HepG2 (cell line): ENCODE results near the gene CADM3. TPM values are rescaled to one million over a fixed set of nuclear protein-coding genes. Genes with fewer than 3 reads are reported as not detected.
A peak's percentile ranks its signal among the peaks of the same experiment; 100 is the strongest.

Experiments used
- ARNT2 ChIP-seq: sonication (generic); formaldehyde crosslinking; IDR thresholded peaks from 2 replicates; pipeline ENCODE4 v1.8.0; 2022; ENCODE audit warnings: mild to moderate bottlenecking, low read depth, missing genetic modification reagents, moderate library complexity
- CREM ChIP-seq, 2 experiments: sonication (generic) in 1 of 2; formaldehyde crosslinking in 1 of 2; IDR thresholded peaks; 2 replicates each; pipeline versions ENCODE4 v1.4.0 to v1.6.1; 2016 to 2020; ENCODE audit warnings: antibody characterized with exemption in 1 of 2, mild to moderate bottlenecking in 1 of 2, missing genetic modification reagents in 1 of 2
- DNMT3B ChIP-seq: conservative IDR thresholded peaks from 2 replicates; pipeline ENCODE4 v1.6.1; 2016; ENCODE audit warnings: missing biosample characterization, control low read depth
- DZIP1 ChIP-seq: sonication (generic); formaldehyde crosslinking; IDR thresholded peaks from 2 replicates; pipeline ENCODE4 v1.5.0; 2020; ENCODE audit warnings: mild to moderate bottlenecking, missing genetic modification reagents
- FOXK1 ChIP-seq: sonication (generic); formaldehyde crosslinking; IDR thresholded peaks from 2 replicates; pipeline ENCODE4 v1.4.0; 2020; ENCODE audit warnings: low read depth, missing genetic modification reagents, borderline replicate concordance
- GLMP ChIP-seq: sonication (generic); formaldehyde crosslinking; IDR thresholded peaks from 2 replicates; pipeline ENCODE4 v1.9.0; 2021; ENCODE audit warnings: missing genetic modification reagents, mild to moderate bottlenecking, borderline replicate concordance
- KAT8 ChIP-seq: IDR thresholded peaks from 2 replicates; pipeline ENCODE4 v1.6.1; 2016; ENCODE audit warnings: missing genetic modification reagents, missing compliant biosample characterization
- NFE2 ChIP-seq: sonication (generic); formaldehyde crosslinking; IDR thresholded peaks from 2 replicates; pipeline ENCODE4 v1.4.0; 2020; ENCODE audit warnings: missing genetic modification reagents
- PAF1 ChIP-seq: IDR thresholded peaks from 2 replicates; pipeline ENCODE4 v1.6.1; 2016; ENCODE audit warnings: missing genetic modification reagents, missing compliant biosample characterization
- PAX8 ChIP-seq: sonication (generic); formaldehyde crosslinking; IDR thresholded peaks from 2 replicates; pipeline ENCODE4 v1.8.0; 2022; ENCODE audit warnings: mild to moderate bottlenecking, missing genetic modification reagents, borderline replicate concordance
- RBFOX2 ChIP-seq: fragments of 200-400 bp; formaldehyde crosslinking; IDR thresholded peaks from 2 replicates; pipeline ENCODE4 v1.6.1; 2017; ENCODE audit warnings: low read depth, mild to moderate bottlenecking, low read length
- RXRB ChIP-seq: IDR thresholded peaks from 2 replicates; pipeline ENCODE4 v1.6.1; 2016; ENCODE audit warnings: borderline replicate concordance, missing genetic modification reagents, missing compliant biosample characterization
- SAP130 ChIP-seq: IDR thresholded peaks from 2 replicates; pipeline ENCODE4 v1.6.1; 2016; ENCODE audit warnings: low read depth
- SIX4 ChIP-seq: sonication (generic); formaldehyde crosslinking; IDR thresholded peaks from 2 replicates; pipeline ENCODE4 v1.4.0; 2020; ENCODE audit warnings: missing genetic modification reagents
- TARDBP ChIP-seq: sonication (generic); formaldehyde crosslinking; IDR thresholded peaks from 2 replicates; pipeline ENCODE4 v1.8.0; 2022; ENCODE audit warnings: mild to moderate bottlenecking, missing genetic modification reagents
- TERF1 ChIP-seq: sonication (generic); formaldehyde crosslinking; IDR thresholded peaks from 2 replicates; pipeline ENCODE4 v1.8.0; 2022; ENCODE audit warnings: mild to moderate bottlenecking, missing genetic modification reagents, moderate library complexity
- XRCC5 ChIP-seq: fragments of 200-400 bp; formaldehyde crosslinking; optimal IDR thresholded peaks from 2 replicates; pipeline ENCODE3; 2017; ENCODE audit warnings: mild to moderate bottlenecking, low read length
- ZBTB8A ChIP-seq: sonication (generic); formaldehyde crosslinking; IDR thresholded peaks from 2 replicates; pipeline ENCODE4 v1.4.0; 2020; ENCODE audit warnings: mild to moderate bottlenecking, low read depth, missing genetic modification reagents, borderline replicate concordance
- ZHX1 ChIP-seq: sonication (generic); formaldehyde crosslinking; IDR thresholded peaks from 2 replicates; pipeline ENCODE4 v1.8.1; 2022; ENCODE audit warnings: low read depth, mild to moderate bottlenecking, missing genetic modification reagents
- ZNF615 ChIP-seq: sonication (generic); formaldehyde crosslinking; IDR thresholded peaks from 2 replicates; pipeline ENCODE4 v1.5.0; 2020; ENCODE audit warnings: mild to moderate bottlenecking, missing genetic modification reagents, borderline replicate concordance
- ZNF678 ChIP-seq: sonication (generic); formaldehyde crosslinking; IDR thresholded peaks from 2 replicates; pipeline ENCODE4 v1.4.0; 2020; ENCODE audit warnings: mild to moderate bottlenecking, missing genetic modification reagents
- ZNF775 ChIP-seq: sonication (generic); formaldehyde crosslinking; IDR thresholded peaks from 2 replicates; pipeline ENCODE4 v1.4.0; 2020; ENCODE audit warnings: missing genetic modification reagents, mild to moderate bottlenecking, moderate library complexity, borderline replicate concordance
- polyA plus RNA-seq, 8 experiments: library from polyadenylated mRNA; depleted of rRNA in 3 of 8; stranded (reverse) in 7 of 8; unstranded in 1 of 8; fragments of >200 nt; fragmentation: Illumina TruSeq in 4 of 8; extraction: Trizol in 4 of 8; gene quantifications; 2 replicates each; pipeline versions ENCODE4 v1.2.1 to v1.2.3, GENCODE V29; 2011 to 2016; ENCODE audit warnings: low read depth in 4 of 8, missing spikeins in 1 of 8, mixed read lengths in 1 of 8; ENCODE audit not compliant: insufficient read depth in 1 of 8
- total RNA-seq, 5 experiments: library from RNA; depleted of rRNA; stranded (reverse); fragments of >200 nt; fragmentation: Illumina TruSeq; extraction: Trizol; gene quantifications; 2 replicates each; pipeline ENCODE4 v1.2.3, GENCODE V29; 2016; ENCODE audit warnings: low read depth in 1 of 5

The CADM3 gene
- total and polyA plus RNA-seq, 2 of the 13 experiments (the other 11 are each of a cell fraction or from before 2014, with no cell fraction given): not detected

- TF ChIP-seq XRCC5: no peak
- TF ChIP-seq SAP130: peak; percentile 90
- TF ChIP-seq PAX8 (CRISPR knock-in tag): no peak
- TF ChIP-seq DNMT3B (CRISPR knock-in tag): peak; percentile 99
- no peak for TF ChIP-seq TARDBP
- peak; percentile 70; the same call in 1 of the 2 replicates for TF ChIP-seq TERF1 (CRISPR knock-in tag)
- TF ChIP-seq RXRB: peak; percentile 89
- peak; percentile 83 for TF ChIP-seq KAT8 (CRISPR knock-in tag)
- no peak for TF ChIP-seq PAF1 (CRISPR knock-in tag)
- no peak for TF ChIP-seq ZBTB8A (CRISPR knock-in tag)
- no peak; the same call in 1 of the 2 replicates for TF ChIP-seq DZIP1 (CRISPR knock-in tag)
- no peak for TF ChIP-seq RBFOX2
- peak; percentile 91; the same call in 1 of the 2 replicates for TF ChIP-seq GLMP (CRISPR knock-in tag)
- TF ChIP-seq SIX4 (CRISPR knock-in tag): peak; percentile 87
- 0 out of 2 replicates have a peak, but pooled peaks have one; percentile 31 for TF ChIP-seq ZHX1
- no peak for TF ChIP-seq ZNF775
- peak; percentile 48; the same call in 1 of the 2 replicates for TF ChIP-seq ARNT2
- peak; percentile 72; the same call in 1 of the 2 replicates for TF ChIP-seq ZNF615 (CRISPR knock-in tag)
- no peak for TF ChIP-seq ZNF678 (CRISPR knock-in tag)
- peak; percentile 97; the same call in 1 of the 2 replicates for TF ChIP-seq FOXK1 (CRISPR knock-in tag)
- no peak for TF ChIP-seq CREM (IDR thresholded peaks at IDR 0.05)
- TF ChIP-seq CREM (CRISPR knock-in tag; IDR thresholded peaks at IDR 0.05): no peak
- TF ChIP-seq NFE2: peak; percentile 69; the same call in 1 of the 2 replicates
Measured at GRCh38 chr1:159177272-159177907, 6.0 kb downstream of the CADM3 start (continued).
